Calu3 (cell line): ENCODE data around the gene RPL28. TPM values are rescaled to one million over a fixed set of nuclear protein-coding genes. Genes with fewer than 3 reads are reported as not detected.

Source experiments
- BruUV-seq: library from RNA; stranded (reverse); fragments of 400-500 nt; replicated peaks from 2 replicates; lab custom pipeline; 2021; lab: Mats Ljungman, UMichigan
- CTCF ChIA-PET: fragments of 300-600 bp; sonication (Branson Sonifier 250); formaldehyde crosslinking; loops from one replicate; lab custom pipeline; 2022; ENCODE audit warnings: antibody characterized with exemption; lab: Charles Lee
- DNase-seq: peaks from one replicate; pipeline ENCODE4 v3.0.0; 2022
- H3K27ac Mint-ChIP-seq: one replicate; pipeline ENCODE4 v1.8.0; 2022; ENCODE audit warnings: mixed read lengths; ENCODE audit not compliant: unreplicated experiment
- H3K27me3 Mint-ChIP-seq: one replicate; pipeline ENCODE4 v1.8.0; 2022; ENCODE audit warnings: mixed read lengths; ENCODE audit not compliant: unreplicated experiment
- H3K36me3 Mint-ChIP-seq: one replicate; pipeline ENCODE4 v1.8.0; 2022; ENCODE audit warnings: mild to moderate bottlenecking, moderate library complexity, mixed read lengths; ENCODE audit not compliant: insufficient read depth, unreplicated experiment
- H3K4me1 Mint-ChIP-seq: one replicate; pipeline ENCODE4 v1.8.0; 2022; ENCODE audit warnings: mild to moderate bottlenecking, low read depth, mixed read lengths; ENCODE audit not compliant: unreplicated experiment
- H3K4me3 Mint-ChIP-seq: one replicate; pipeline ENCODE4 v1.8.0; 2022; ENCODE audit warnings: mild to moderate bottlenecking, low read depth, moderate library complexity, mixed read lengths; ENCODE audit not compliant: unreplicated experiment
- H3K9me3 Mint-ChIP-seq: one replicate; pipeline ENCODE4 v1.8.0; 2022; ENCODE audit warnings: low read depth, mixed read lengths; ENCODE audit not compliant: unreplicated experiment
- intact Hi-C: fragments of 100-400 bp; cut with micrococcal nuclease; formaldehyde crosslinking; loops from one replicate; pipeline ENCODE4 v1.10.0; 2022; ENCODE audit not compliant: unreplicated experiment
- total RNA-seq: library from RNA; stranded (reverse); gene quantifications from 2 replicates; pipeline ENCODE4 v1.2.3, GENCODE V29; 2022
- TF ChIP-seq, protein P1 (sequence below): fragments of 200-600 bp; IDR thresholded peaks from one replicate; pipeline ENCODE4 v1.8.0; 2022; ENCODE audit warnings: antibody characterized with exemption; ENCODE audit not compliant: unreplicated experiment

Gene RPL28
- total RNA-seq, 1 experiment from 2014 or later: 1,520 TPM

GRCh38 chr19:55442372-55442961 is 56.7 kb downstream of the RPL28 start:
- H3K36me3 Mint-ChIP-seq: peaks cover 4% of the 10 kb centered on the region
- H3K4me3 Mint-ChIP-seq: no peak overlapping the region
- peaks cover 3% of the 10 kb centered on the region for H3K9me3 Mint-ChIP-seq
- TF ChIP-seq, protein P1, sequence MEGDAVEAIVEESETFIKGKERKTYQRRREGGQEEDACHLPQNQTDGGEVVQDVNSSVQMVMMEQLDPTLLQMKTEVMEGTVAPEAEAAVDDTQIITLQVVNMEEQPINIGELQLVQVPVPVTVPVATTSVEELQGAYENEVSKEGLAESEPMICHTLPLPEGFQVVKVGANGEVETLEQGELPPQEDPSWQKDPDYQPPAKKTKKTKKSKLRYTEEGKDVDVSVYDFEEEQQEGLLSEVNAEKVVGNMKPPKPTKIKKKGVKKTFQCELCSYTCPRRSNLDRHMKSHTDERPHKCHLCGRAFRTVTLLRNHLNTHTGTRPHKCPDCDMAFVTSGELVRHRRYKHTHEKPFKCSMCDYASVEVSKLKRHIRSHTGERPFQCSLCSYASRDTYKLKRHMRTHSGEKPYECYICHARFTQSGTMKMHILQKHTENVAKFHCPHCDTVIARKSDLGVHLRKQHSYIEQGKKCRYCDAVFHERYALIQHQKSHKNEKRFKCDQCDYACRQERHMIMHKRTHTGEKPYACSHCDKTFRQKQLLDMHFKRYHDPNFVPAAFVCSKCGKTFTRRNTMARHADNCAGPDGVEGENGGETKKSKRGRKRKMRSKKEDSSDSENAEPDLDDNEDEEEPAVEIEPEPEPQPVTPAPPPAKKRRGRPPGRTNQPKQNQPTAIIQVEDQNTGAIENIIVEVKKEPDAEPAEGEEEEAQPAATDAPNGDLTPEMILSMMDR: no peak
- intact Hi-C loops: no loop called here
- DNase-seq: no peak
- no peaks in the 10 kb centered on the region for H3K27me3 Mint-ChIP-seq
- peaks cover 13% of the 10 kb centered on the region for H3K4me1 Mint-ChIP-seq
- CTCF ChIA-PET: no interaction called here
- H3K27ac Mint-ChIP-seq: no peak overlapping the region
- no TSS peak for BruUV-seq

- H3K27ac Mint-ChIP-seq: no peak within 1 kb of the TSS
- CTCF ChIA-PET: no interaction called here
- peaks cover 13% of the 10 kb centered on the region for H3K4me1 Mint-ChIP-seq
- H3K27me3 Mint-ChIP-seq: no peaks in the 10 kb centered on the region
- TF ChIP-seq, protein P1: no peak
- BruUV-seq: no TSS peak
- intact Hi-C loops: no loop called here
- no peak within 1 kb of the TSS for H3K4me3 Mint-ChIP-seq
- no peak for DNase-seq
- peaks cover 3% of the 10 kb centered on the region for H3K9me3 Mint-ChIP-seq
- peaks cover 4% of the 10 kb centered on the region for H3K36me3 Mint-ChIP-seq
These were observed 57.5 kb downstream of the RPL28 start, which contains the start of gene SHISA7 for GRCh38 chr19:55443045-55443823. Gene SHISA7 (minus strand): TSS chr19:55443300. CDS start chr19:55442863, 437 bp downstream.

- H3K4me1 Mint-ChIP-seq: peaks cover 13% of the 10 kb centered on the region
- intact Hi-C loops: no loop called here
- BruUV-seq: no TSS peak
- TF ChIP-seq, protein P1: no peak
- H3K4me3 Mint-ChIP-seq: no peak overlapping the region
- peaks cover 3% of the 10 kb centered on the region for H3K9me3 Mint-ChIP-seq
- CTCF ChIA-PET: interaction anchor here (0.6 to 1.2 kb wide), 2 partner anchors 24 to 1409 kb away, joined by 3 read pairs; no protein-coding TSS in a partner anchor
- no peak overlapping the region for H3K27ac Mint-ChIP-seq
- no peak for DNase-seq
- H3K36me3 Mint-ChIP-seq: peaks cover 4% of the 10 kb centered on the region
- H3K27me3 Mint-ChIP-seq: no peaks in the 10 kb centered on the region
These were observed 58.2 kb downstream of the RPL28 start for GRCh38 chr19:55443824-55444480.

- TF ChIP-seq, protein P1: no peak
- no peak overlapping the region for H3K27ac Mint-ChIP-seq
- H3K4me3 Mint-ChIP-seq: no peak overlapping the region
- CTCF ChIA-PET: interaction anchor here (1.2 kb wide), 1 partner anchor 23 kb away, joined by 3 read pairs; no protein-coding TSS in a partner anchor
- intact Hi-C loops: no loop called here
- BruUV-seq: no TSS peak
- no peaks in the 10 kb centered on the region for H3K36me3 Mint-ChIP-seq
- H3K9me3 Mint-ChIP-seq: no peaks in the 10 kb centered on the region
- peaks cover 13% of the 10 kb centered on the region for H3K4me1 Mint-ChIP-seq
- no peak for DNase-seq
- H3K27me3 Mint-ChIP-seq: no peaks in the 10 kb centered on the region
These were observed 58.9 kb downstream of the RPL28 start for GRCh38 chr19:55444646-55445045.
